NCI-H2196 (cell line): ENCODE results near the gene RALGAPA2.

Experiments
- DNase-seq: peaks from one replicate; lab custom pipeline; 2025; ENCODE audit not compliant: unreplicated experiment; lab: John Stamatoyannopoulos, UW

RALGAPA2 gene

GRCh38 chr20:20685635-20686034, 26.8 kb downstream of the RALGAPA2 start:
- no peak for DNase-seq

GRCh38 chr20:20683481-20684321, 28.7 kb downstream of the RALGAPA2 start:
- no peak for DNase-seq

GRCh38 chr20:20683020-20683419, 29.4 kb downstream of the RALGAPA2 start:
- DNase-seq, result no peak

- DNase-seq, result no peak
Observed at GRCh38 chr20:20680991-20681508, 31.4 kb downstream of the RALGAPA2 start.

- no peak for DNase-seq
Observed at GRCh38 chr20:20679316-20679715, 33.1 kb downstream of the RALGAPA2 start.

GRCh38 chr20:20677186-20677585, 35.3 kb downstream of the RALGAPA2 start:
- no peak for DNase-seq

GRCh38 chr20:20668639-20669038, 43.8 kb downstream of the RALGAPA2 start:
- DNase-seq, result no peak

GRCh38 chr20:20666359-20666758, 46.1 kb downstream of the RALGAPA2 start:
- peak; percentile 35 for DNase-seq

GRCh38 chr20:20665606-20666332, 46.7 kb downstream of the RALGAPA2 start:
- no peak for DNase-seq

GRCh38 chr20:20664795-20665589, 47.5 kb downstream of the RALGAPA2 start:
- peak; percentile 68 for DNase-seq

- DNase-seq, result no peak
Observed at GRCh38 chr20:20663841-20664240, 48.6 kb downstream of the RALGAPA2 start.

- DNase-seq, result no peak
Observed at GRCh38 chr20:20658871-20659431, 53.5 kb downstream of the RALGAPA2 start.

GRCh38 chr20:20658123-20658522, 54.3 kb downstream of the RALGAPA2 start:
- no peak for DNase-seq

GRCh38 chr20:20657092-20657491, 55.4 kb downstream of the RALGAPA2 start:
- DNase-seq, result no peak

- no peak for DNase-seq
Observed at GRCh38 chr20:20655883-20656282, 56.6 kb downstream of the RALGAPA2 start.

GRCh38 chr20:20649945-20650344, 62.5 kb downstream of the RALGAPA2 start:
- no peak for DNase-seq

GRCh38 chr20:20643927-20644326, 68.5 kb downstream of the RALGAPA2 start:
- DNase-seq, result no peak

- no peak for DNase-seq
Observed at GRCh38 chr20:20641783-20642182, 70.7 kb downstream of the RALGAPA2 start.

GRCh38 chr20:20638878-20639277, 73.6 kb downstream of the RALGAPA2 start:
- DNase-seq, result no peak

- no peak for DNase-seq
Observed at GRCh38 chr20:20637998-20638725, 74.3 kb downstream of the RALGAPA2 start.
